ENCODE results near the gene METTL23. TPM values are rescaled to one million over a fixed set of nuclear protein-coding genes. Genes with fewer than 3 reads are reported as not detected.

METTL23 gene
- total and polyA plus RNA-seq, 12 donors = 18.0 to 41.8 (median 24.7) TPM

GRCh38 chr17:76732734-76733617 lies 6.3 kb downstream of the METTL23 start:
- DNase-seq = no peak
- H3K36me3 ChIP-seq = peaks cover 0 to 69% (median 40%) of the 10 kb centered on the region in 9 donors
- TF ChIP-seq CTCF (IDR thresholded peaks at IDR 0.05) = no peak
- WGBS, 2 donors = 58 to 66% methylated on average over 3 of the region's 3 CpGs
- no peaks in the 10 kb centered on the region for H3K9me3 ChIP-seq
- peak overlapping the region in 2 of 10 donors; percentile 99 for H3K27ac ChIP-seq
- ATAC-seq = no peak
- no peaks in the 10 kb centered on the region for H3K27me3 ChIP-seq
- peaks cover 11 to 74% (median 57%) of the 10 kb centered on the region in 9 donors for H3K4me1 ChIP-seq
- intact Hi-C loops (cut with DNase I) = no loop called here
- peak overlapping the region in 2 of 10 donors; percentile 17 to 93 for H3K4me3 ChIP-seq

- H3K27ac ChIP-seq = peak overlapping the region in 3 of 10 donors; percentile 99
- 63 to 68% methylated on average over 1 of the region's 1 CpG for WGBS, 2 donors
- intact Hi-C loops (cut with DNase I) = no loop called here
- DNase-seq (no peak), ATAC-seq (no peak)
- no peaks in the 10 kb centered on the region for H3K27me3 ChIP-seq
- TF ChIP-seq CTCF (IDR thresholded peaks at IDR 0.05) = no peak
- H3K4me3 ChIP-seq = peak overlapping the region in 3 of 10 donors; percentile 17 to 93 (median 90)
- peaks cover 0 to 69% (median 40%) of the 10 kb centered on the region in 9 donors for H3K36me3 ChIP-seq
- no peaks in the 10 kb centered on the region for H3K9me3 ChIP-seq
- peaks cover 11 to 75% (median 57%) of the 10 kb centered on the region in 9 donors for H3K4me1 ChIP-seq
These were observed 6.9 kb downstream of the METTL23 start for GRCh38 chr17:76733618-76733957.

GRCh38 chr17:76734080-76734840 lies 7.6 kb downstream of the METTL23 start:
- Histone ChIP-seq H3K4me1 (peaks cover 11 to 75% (median 62%) of the 10 kb centered on the region in 9 donors), H3K27me3 (no peaks in the 10 kb centered on the region), H3K36me3 (peaks cover 0 to 67% (median 40%) of the 10 kb centered on the region in 9 donors), H3K9me3 (no peaks in the 10 kb centered on the region), H3K4me3 (peak overlapping the region in 8 of 10 donors; percentile 0 to 97 (median 92)), H3K27ac (peak overlapping the region in 7 of 10 donors; percentile 19 to 99 (median 99))
- intact Hi-C loops (cut with DNase I) = no loop called here
- no peak for ATAC-seq
- 15 to 18% methylated on average over 8 of the region's 8 CpGs for WGBS, 2 donors
- no peak for TF ChIP-seq CTCF (IDR thresholded peaks at IDR 0.05)
- no peak for DNase-seq

DNA sequence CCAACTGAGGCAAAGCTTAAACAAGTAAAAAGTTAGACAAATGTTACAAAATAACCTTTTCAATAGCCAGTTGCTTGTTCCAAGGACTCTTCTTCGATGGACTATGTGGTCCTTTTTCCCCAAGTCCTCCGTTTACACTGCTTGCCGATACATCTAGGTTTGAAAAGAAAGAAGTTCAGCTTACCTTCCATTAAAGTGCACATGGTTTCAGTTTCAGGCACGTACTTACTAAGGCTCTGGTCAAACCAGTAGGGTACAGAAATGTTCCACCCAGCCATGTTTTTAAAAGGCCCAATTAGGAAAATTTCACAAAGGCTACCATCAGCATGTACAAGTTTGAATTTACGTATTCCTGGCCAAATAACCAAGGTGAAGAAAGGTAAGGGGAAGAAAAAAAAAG lies 8.4 kb downstream of the METTL23 start:
- intact Hi-C loops (cut with DNase I) = no loop called here
- ATAC-seq (no peak), DNase-seq (no peak)
- Histone ChIP-seq H3K4me3 (peak overlapping the region in 9 of 10 donors; percentile 84 to 97 (median 93)), H3K27ac (peak overlapping the region in 8 of 10 donors; percentile 19 to 99 (median 99)), H3K27me3 (no peaks in the 10 kb centered on the region), H3K9me3 (no peaks in the 10 kb centered on the region), H3K36me3 (peaks cover 0 to 65% (median 37%) of the 10 kb centered on the region in 9 donors), H3K4me1 (peaks cover 11 to 75% (median 61%) of the 10 kb centered on the region in 9 donors)
- peak in 1 of 9 donors; percentile 8 for TF ChIP-seq CTCF (IDR thresholded peaks at IDR 0.05)
- WGBS, 2 donors = 10 to 14% methylated on average over 5 of the region's 5 CpGs
